Measurements from ENCODE around the gene QARS1. TPM values are rescaled to one million over a fixed set of nuclear protein-coding genes. Genes with fewer than 3 reads are reported as not detected.

QARS1 gene
- total and polyA plus RNA-seq, 2 of the 13 experiments (the other 11 are each of a cell fraction or from before 2014, with no cell fraction given): 307 to 327 TPM

GRCh38 chr3:49108346-49108745 is 3.8 kb upstream of the QARS1 start:
- ATAC-seq: no peak
- no peaks in the 10 kb centered on the region for H3K9me3 ChIP-seq (ENCODE audit: low read length)
- intact Hi-C loops (cut with micrococcal nuclease; ENCODE audit: unreplicated experiment): no loop called here
- no peaks in the 10 kb centered on the region for H4K20me1 ChIP-seq (ENCODE audit: insufficient read depth, low read length)
- peaks cover 13% of the 10 kb centered on the region for H3K79me2 ChIP-seq (ENCODE audit: insufficient read depth, low read length)
- FAIRE-seq: no peak
- ChIA-PET POLR2A (interaction anchor here (5.7 to 10.0 kb wide), 2 partner anchors 12 to 14 kb away, joined by 32 to 91 read pairs; partner anchors contain the start of genes QRICH1 and USP19), CTCF (ENCODE audit: low intra/inter-chr PET ratio, low total read pairs) (no interaction called here)
- no peak overlapping the region for H3K4me3 ChIP-seq (replicated peaks in 1 of 3; ENCODE audit: insufficient read depth in 1 of 3, low read depth in 2 of 3, low read length in 3 of 3)
- H3K27me3 ChIP-seq (ENCODE audit: control insufficient read depth in 1 of 2, insufficient read depth in 2 of 2, low read length in 2 of 2): no peaks in the 10 kb centered on the region
- peaks cover 17% of the 10 kb centered on the region for H3K4me1 ChIP-seq (ENCODE audit: insufficient read depth, low read length)
- no peak for DNase-seq (ENCODE audit: low spot score)
- in situ Hi-C loops (cut with HindIII; ENCODE audit: extremely low pct_ligation_motif_present, low pct_unique_long_range_greater_than_20kb): no loop called here
- no peak overlapping the region for H3K4me2 ChIP-seq (ENCODE audit: low read depth, low read length)
- no peak overlapping the region for H3K27ac ChIP-seq (ENCODE audit: extremely low read length, insufficient read depth, low read length)
- TF ChIP-seq AGO2 (optimal IDR thresholded peaks at IDR 0.05; ENCODE audit: low read depth, low read length) (peak; percentile 55), ZFX (CRISPR knock-in tag; IDR thresholded peaks at IDR 0.05; ENCODE audit: low read depth) (no peak), ZNF883 (CRISPR knock-in tag; IDR thresholded peaks at IDR 0.05; ENCODE audit: not compliant biosample characterization) (no peak)
- WGBS (ENCODE audit: low lambda C conversion rate): 89% methylated on average over 10 of the region's 14 CpGs
- peaks cover 23 to 46% of the 10 kb centered on the region in 2 experiments for H3K36me3 ChIP-seq (replicated peaks in 1 of 2; ENCODE audit: control insufficient read depth in 1 of 2, insufficient read depth in 2 of 2, low read length in 2 of 2)
- no TSS peak for BruUV-seq (replicated peaks)
- no peak overlapping the region for H2AFZ ChIP-seq (ENCODE audit: low read length)
- no peak overlapping the region for H3K9ac ChIP-seq (ENCODE audit: insufficient read depth, low read depth, low read length)

GRCh38 chr3:49104052-49104426 is 518 bp downstream of the QARS1 start:
- WGBS (ENCODE audit: low lambda C conversion rate): 3% methylated on average over 6 of the region's 8 CpGs
- FAIRE-seq (no peak), ATAC-seq (peak; percentile 35), DNase-seq (ENCODE audit: low spot score) (no peak)
- Histone ChIP-seq H3K4me2 (ENCODE audit: low read depth, low read length) (peak overlapping the region; percentile 94), H3K27me3 (ENCODE audit: control insufficient read depth in 1 of 2, insufficient read depth in 2 of 2, low read length in 2 of 2) (no peaks in the 10 kb centered on the region), H2AFZ (ENCODE audit: low read length) (no peak overlapping the region), H3K9ac (ENCODE audit: insufficient read depth, low read depth, low read length) (peak overlapping the region; percentile 97), H3K9me3 (ENCODE audit: low read length) (no peaks in the 10 kb centered on the region), H3K27ac (ENCODE audit: extremely low read length, insufficient read depth, low read length) (peak overlapping the region; percentile 93), H3K36me3 (replicated peaks in 1 of 2; ENCODE audit: control insufficient read depth in 1 of 2, insufficient read depth in 2 of 2, low read length in 2 of 2) (peaks cover 17 to 45% of the 10 kb centered on the region in 2 experiments), H3K79me2 (ENCODE audit: insufficient read depth, low read length) (peaks cover 21% of the 10 kb centered on the region), H3K4me3 (replicated peaks in 1 of 3; ENCODE audit: insufficient read depth in 1 of 3, low read depth in 2 of 3, low read length in 3 of 3) (peak overlapping the region; percentile 89 to 94 (median 93)), H4K20me1 (ENCODE audit: insufficient read depth, low read length) (no peaks in the 10 kb centered on the region), H3K4me1 (ENCODE audit: insufficient read depth, low read length) (peaks cover 24% of the 10 kb centered on the region)
- ChIA-PET CTCF (ENCODE audit: low intra/inter-chr PET ratio, low total read pairs) (no interaction called here), POLR2A (interaction anchor here (0.6 to 10.0 kb wide), 6 partner anchors 10 to 97 kb away, joined by 3 to 91 read pairs (median 4); partner anchors contain the start of genes NDUFAF3, QRICH1, USP19 and WDR6)
- in situ Hi-C loops (cut with HindIII; ENCODE audit: extremely low pct_ligation_motif_present, low pct_unique_long_range_greater_than_20kb) (no loop called here), intact Hi-C loops (cut with micrococcal nuclease; ENCODE audit: unreplicated experiment) (loop anchor here (2.0 kb wide), 1 partner anchor 17 kb away; the partner anchor contains the start of gene USP19)
- TSS peak; percentile 67 for BruUV-seq (replicated peaks)
- TF ChIP-seq ZBTB39 (CRISPR knock-in tag; IDR thresholded peaks at IDR 0.05): no peak
- no peak for TF ChIP-seq ZFP82 (CRISPR knock-in tag; IDR thresholded peaks at IDR 0.05; ENCODE audit: borderline replicate concordance)
- no peak for TF ChIP-seq ZKSCAN8 (CRISPR knock-in tag; IDR thresholded peaks at IDR 0.05; ENCODE audit: borderline replicate concordance)
- no peak for TF ChIP-seq HNRNPH1 (optimal IDR thresholded peaks at IDR 0.05; ENCODE audit: low read depth, low read length)
- no peak for TF ChIP-seq ZHX2 (IDR thresholded peaks at IDR 0.05; ENCODE audit: low read depth)
- TF ChIP-seq ZHX2 (CRISPR knock-in tag; IDR thresholded peaks at IDR 0.05; ENCODE audit: borderline replicate concordance): no peak
- TF ChIP-seq SMYD3 (CRISPR knock-in tag; IDR thresholded peaks at IDR 0.05): no peak
